NCI-H226 (cell line): ENCODE results near the gene THUMPD2.

Experiments
- DNase-seq: peaks from one replicate; pipeline ENCODE4 v3.0.0-alpha.2; 2015

The THUMPD2 gene

DNA sequence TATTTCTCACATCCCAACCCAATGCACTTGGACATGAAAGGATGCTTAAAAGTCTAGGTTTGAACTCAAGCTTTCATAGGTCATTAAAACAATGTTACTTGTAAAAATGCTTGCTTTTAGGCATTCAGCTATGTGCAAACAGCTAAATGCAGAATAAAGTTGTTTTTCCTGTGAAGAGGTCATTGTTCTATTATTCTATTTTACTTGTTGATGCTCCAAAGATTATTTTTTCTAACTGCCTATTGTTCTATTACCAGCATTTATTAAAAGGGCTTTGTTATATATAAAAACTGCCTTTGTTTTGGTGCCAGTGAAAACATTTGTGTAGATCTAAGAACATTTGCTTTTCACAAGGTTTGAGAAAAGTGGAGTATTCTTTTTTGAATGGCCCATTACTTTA, 64.0 kb downstream of the THUMPD2 start:
- no peak for DNase-seq

DNA sequence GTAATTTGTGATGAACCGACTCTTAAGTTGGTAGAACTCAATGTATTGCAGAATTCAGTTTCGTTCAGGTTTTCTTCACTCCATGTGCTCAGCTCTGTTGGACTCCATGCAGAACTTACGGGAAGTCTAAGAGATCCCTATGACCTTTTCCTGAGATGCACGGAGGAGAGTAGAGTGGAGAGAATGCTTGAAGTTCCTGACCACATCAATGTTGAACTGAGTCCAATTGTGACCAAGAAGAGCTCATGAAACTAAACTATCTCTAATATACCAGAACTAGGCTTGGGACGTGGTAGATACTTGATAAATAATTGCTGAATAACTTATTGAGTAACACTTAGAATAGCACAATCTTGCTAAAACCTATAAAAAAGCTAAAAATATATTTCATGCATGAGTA, 66.1 kb downstream of the THUMPD2 start:
- no peak for DNase-seq

DNA sequence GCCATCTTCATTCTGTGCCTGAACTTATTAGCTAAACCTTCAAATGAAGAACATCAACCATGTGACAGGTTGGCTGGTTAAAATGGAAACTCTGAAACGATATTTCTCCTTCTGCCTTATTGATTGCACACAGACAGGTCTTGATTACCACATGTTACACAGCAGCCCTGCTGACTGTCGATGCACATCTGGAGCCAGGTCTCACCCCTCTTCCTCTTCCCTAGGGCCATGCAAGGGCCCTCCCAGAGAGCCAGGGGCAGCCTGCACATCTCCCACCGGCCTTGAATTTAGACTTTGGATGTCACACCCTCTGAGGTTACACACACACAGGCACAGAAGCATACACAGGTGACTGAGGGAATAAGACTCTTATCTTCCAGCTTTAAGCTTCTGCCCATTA, 68.3 kb downstream of the THUMPD2 start:
- DNase-seq, result no peak

DNA sequence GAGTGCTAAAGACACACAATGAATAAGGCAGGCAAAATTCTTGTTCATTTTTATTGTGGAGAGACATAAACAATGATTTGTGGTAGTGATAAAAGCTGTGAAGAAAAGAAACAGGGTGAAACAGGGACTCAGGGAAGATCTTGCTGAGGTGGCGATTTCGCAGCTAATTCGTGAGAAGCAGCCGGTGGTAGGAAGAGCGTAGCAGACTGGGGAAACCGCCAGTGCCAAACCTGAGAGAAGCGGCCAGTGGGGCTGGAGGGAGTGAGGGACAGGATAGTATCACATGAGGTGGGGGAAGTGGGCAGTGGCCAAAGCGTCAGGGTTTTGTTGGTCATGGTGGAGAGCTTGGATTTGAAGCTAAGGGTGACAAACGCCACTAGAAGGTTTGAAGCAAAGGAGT, 71.1 kb downstream of the THUMPD2 start:
- no peak for DNase-seq

DNA sequence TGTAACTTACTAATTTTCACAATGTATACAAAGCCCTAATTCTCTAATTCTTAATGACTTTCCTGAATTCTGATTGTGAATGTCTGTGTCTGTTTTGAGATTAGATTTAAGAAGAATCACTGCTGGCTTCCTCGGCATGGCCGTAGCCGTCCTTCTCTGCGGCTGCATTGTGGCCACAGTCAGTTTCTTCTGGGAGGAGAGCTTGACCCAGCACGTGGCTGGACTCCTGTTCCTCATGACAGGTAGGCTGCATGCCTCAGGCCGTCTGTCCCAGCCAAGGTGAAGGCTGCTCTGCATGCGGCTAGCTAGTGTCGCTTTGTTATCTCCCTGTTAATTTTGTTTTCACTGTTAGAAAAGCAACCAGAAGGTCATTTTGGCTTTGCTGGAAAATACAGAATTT, 72.1 kb downstream of the THUMPD2 start:
- DNase-seq, result no peak

DNA sequence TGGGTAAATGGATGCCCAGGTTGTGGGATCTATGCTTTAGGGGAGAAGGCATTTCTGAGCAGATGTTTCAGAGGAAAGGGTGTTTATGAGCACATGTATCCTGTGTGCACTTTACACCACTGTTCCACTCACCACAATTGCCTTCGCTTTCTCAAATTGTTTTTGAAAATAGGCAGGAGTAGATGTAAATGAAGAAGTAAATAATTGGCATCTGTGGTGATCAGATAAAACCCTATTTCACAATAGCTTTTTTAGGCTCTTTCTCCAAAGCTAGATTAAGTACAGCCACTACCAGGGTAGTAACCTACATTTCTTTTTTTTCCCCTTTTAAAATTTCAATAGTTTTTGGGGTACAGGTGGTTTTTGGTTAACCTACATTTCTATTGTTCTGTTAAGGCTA, 72.7 kb downstream of the THUMPD2 start:
- DNase-seq, result no peak

DNA sequence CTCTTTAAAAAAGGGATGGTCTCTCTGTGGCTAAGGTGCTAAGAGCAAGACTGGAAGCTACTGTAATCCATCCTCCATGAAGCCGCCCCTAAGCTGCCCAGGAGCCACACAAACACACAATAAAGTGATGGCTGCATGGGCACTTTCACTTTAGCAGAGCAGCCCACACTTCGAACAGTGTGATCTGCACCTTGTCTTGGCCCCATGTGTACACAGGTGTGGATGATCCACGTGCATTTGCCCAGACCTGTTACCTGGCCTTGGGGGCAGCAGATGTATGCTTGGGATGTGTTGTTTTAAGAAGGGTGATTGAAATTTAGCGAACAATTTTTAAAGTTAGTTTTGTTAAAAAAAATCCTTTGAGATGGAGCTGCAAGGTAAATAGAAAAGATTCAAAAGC, 73.4 kb downstream of the THUMPD2 start:
- DNase-seq, result no peak

DNA sequence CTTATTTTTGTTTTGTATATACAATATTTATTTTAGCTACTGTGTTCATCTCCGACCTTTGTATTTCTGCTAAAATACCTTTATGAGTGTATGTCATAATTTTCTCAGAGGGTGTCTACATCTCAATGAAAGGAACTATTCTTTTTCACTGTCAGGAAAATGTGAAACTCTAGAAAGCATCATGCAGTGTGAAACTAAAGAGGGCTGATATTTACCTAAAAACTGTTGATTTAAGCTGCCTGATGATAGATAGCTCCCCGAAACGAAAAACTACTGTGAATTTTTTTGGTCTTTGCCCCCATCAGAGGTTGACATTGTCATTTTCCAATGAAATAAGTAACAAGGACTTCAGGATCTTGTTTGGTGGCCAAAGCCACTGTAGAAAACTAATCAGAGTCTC, 74.5 kb downstream of the THUMPD2 start:
- no peak for DNase-seq

DNA sequence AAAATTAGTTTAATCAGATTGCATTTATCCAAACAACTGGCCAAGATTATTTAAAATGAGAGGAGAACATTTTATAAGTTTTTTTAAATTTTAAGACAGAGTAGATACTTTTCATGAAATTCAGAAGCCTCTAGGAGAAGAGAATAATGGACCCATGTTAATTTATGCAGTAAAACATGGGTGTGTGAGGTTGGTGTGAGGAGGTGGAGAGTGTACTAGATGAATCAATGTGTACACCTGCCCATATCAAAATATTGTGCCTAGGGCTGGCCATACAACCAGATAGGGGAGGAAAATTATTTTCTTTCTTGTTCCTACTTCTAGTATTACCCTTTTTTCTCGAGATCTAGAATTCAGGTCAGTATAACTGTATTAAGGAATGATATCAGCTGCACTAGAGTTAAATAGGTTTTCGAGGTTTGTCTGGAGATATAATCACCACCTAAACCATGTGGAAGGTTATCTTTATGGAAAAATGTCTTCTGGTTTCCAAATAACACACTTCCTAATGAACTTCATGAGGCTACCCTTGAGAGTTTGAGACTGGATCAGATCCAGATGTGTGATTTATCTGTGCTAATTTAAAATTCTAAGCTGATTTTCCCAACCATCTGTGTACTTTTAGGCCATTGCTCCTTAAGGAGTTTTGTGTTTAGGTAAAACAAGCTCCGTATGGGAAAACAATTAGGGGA, 75.7 kb downstream of the THUMPD2 start:
- DNase-seq, result no peak

DNA sequence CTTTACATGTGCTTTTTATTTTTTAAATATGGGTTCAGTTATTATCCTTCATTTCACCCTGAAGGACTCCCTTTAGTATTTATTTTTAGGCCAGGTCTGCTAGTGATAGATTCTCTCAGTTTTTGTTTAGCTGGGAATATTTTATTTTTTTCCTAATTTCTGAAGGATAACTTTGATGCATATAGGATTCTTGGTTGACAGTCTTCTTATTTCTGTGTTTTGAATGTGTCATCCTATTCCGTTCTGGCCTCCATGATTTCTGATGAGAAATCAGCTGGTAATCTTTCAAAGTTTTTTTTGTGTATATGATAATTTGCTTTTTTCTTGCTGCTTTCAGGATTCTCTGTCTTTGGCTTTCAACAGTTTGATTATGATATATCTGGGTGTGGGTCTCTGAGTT, 77.9 kb downstream of the THUMPD2 start:
- DNase-seq, result no peak

DNA sequence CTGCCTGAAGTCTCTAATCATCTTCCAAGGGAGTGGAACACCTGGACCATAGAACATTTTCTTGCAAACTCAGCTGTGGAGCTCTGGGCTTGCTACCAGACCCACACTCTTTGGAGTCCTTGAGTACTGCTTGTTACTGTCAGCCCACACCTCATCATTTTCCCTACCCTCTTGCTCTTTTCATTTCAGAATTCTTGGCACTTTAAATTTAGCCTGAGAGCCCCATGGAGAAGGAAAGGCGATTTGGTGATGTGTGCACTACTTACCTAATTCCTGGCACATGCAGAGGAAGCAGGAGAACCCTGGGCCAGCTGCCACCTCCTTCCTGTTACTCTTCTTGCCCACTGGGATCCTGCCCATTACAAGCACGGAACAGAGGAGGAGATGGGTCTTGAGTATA, 81.6 kb downstream of the THUMPD2 start:
- no peak for DNase-seq

DNA sequence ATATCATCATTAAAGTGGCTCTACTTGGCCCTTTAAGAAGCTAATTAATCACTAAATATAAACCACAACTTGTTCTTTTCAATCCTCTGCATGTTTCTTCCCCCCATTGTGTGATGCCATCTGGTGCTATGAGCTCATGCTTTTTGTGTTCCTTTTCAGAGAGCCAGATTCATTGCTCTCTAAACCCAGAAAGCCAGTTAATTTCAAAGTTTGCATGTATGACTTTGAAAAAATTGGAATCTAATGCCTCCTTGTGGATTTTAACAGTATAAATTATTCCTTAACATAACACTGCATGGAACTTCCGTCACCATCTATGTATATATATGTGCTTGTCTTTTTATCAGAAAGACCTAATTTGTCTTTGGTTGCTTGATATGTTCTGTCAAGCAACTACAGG, 82.2 kb downstream of the THUMPD2 start:
- peak; percentile 54 for DNase-seq

DNA sequence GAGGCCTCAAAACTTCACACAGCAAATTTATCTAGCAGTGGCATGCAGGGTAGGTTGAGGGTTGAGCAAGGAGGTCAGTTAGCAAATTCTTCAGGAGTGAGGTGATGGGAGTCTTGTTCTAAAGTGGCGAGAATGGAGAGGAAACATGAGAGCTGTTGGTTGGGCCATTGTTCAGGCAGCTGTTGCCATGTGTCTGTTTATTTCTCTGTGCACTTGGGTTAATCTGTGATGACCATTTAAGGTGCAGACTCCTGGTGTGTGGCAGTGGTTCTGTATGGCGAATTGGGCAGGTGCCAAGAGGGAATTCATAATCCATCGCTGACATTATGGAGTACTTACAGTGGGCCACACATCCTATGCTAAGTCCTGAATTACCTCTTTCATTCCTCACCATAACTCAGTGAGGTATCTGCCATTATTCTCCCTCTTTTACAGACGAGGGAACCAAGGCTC, 82.9 kb downstream of the THUMPD2 start:
- DNase-seq, result peak; percentile 90

DNA sequence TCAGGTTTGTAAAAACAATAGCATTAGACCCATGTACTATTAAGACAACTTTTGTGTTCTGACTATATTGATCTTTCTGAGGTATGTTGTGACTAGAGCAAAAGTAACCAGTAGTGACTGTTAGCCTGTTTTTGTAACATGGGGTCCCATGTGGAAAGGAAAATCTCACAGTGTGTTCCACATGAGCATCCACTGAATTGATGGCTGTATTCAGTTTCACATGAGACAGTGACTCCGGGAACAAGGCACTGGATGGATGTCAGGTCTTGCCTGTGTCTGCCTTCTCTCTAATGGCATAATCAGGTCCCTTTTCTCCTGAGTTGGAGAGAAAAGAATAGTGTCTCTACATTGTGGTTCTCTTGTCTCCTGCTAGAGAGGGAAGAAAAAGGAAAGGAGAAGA, 85.8 kb downstream of the THUMPD2 start:
- DNase-seq, result no peak

DNA sequence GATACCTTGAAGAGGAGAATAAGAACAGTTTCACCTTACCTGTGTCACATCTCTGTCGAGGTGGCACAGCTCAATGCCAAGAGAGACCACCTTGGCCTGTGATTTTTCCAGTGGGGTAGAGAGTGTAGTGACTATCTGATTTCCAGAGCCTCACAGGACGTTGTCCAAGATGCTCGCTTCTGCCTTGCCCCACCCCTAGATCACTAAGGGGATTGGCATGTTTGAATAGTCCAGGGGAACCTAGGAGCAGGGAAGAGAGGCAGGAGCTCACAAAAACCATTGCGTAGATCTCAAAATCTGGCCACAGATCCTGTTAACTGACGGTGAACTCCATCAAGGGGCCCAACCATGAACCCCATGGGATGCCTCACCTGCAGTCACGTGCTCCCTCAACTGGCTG, 89.2 kb downstream of the THUMPD2 start:
- no peak for DNase-seq

DNA sequence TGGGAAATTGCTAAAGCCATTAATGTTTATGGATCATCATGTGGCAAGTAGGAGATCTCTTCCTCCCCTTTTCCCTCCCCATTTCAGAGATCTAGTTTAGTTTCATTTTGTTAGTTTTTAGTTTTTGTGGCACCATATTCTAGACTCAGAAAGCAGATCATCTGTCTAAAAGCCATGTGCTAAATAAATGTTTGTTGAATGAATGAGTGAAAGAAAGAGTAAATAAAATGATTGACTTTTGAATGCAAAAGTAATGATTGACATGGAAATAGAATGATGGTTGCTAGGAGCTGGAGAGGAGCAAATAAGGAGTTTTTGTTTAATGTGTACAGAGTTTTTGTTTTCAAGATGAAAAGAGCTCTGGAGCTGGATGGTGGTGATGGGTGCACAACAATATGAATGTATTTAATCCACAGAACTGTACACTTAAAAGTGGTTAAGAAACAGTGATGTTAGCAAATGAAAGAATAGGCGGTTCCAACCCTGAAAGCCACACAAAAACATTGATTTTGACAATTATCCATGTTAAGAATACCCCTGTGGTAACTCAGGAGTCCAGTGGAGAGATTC, 89.7 kb downstream of the THUMPD2 start:
- no peak for DNase-seq

DNA sequence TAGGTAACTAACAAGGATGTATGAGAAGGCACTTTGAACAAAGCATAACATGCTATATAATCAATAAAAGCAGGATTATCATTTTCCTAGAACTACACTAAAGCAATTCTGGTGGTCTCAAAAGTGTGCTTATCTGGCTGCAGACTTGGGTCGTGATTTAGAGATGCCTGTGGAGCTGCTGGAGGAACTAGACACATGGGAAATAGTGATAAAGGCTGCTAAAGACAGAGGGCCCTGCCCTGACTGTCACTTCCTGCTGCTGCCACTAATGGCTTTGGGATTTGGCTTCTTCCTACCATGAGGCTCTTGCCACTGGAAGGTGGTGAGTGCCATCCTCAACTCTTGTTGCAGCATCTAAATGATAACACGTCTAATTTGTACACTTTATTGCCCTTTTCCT, 90.9 kb downstream of the THUMPD2 start:
- DNase-seq, result no peak

DNA sequence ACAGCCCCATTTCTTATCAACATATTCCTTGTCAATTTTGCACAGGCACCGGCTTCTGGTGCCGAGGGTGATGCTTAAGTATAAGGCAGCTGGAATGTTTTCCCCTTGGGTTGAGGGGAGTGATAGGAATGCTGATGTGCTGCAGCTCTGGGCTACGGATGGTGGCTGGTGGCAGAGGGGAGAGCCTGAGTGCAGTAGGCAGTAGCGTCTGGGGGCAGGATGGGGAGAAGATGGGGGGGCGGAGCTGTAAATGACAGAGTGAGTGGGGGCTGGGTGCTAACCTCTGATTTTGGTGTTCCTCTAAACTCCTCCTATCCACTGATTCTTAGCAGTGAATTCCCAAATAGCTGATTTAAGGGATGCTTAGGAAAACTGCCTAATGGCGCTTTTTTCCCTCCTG, 92.6 kb downstream of the THUMPD2 start:
- no peak for DNase-seq
